CD4-positive, CD25-positive, alpha-beta regulatory T cell (primary cell): ENCODE measurements around the gene CCL27. TPM values are rescaled to one million over a fixed set of nuclear protein-coding genes. Genes with fewer than 3 reads are reported as not detected.
A peak's percentile ranks its signal among the peaks of the same experiment; 100 is the strongest.

Experiments used
- ATAC-seq, 2 donors: fragments of 150-1000 bp; cut with Tn5 transposase; one replicate each; pipeline ENCODE4 v1.10.0; 2021; ENCODE audit warnings: low read depth in 2 of 2, moderate number of reproducible peaks in 2 of 2, moderate library complexity in 1 of 2
- DNase-seq, 3 donors: peaks; one replicate each; pipeline versions ENCODE4 v3.0.0 to v3.0.0-alpha.2; 2012 to 2022; ENCODE audit warnings: mixed read lengths in 1 of 3
- H3K27ac ChIP-seq: one replicate; pipeline ENCODE4 v1.7.0; 2013; ENCODE audit warnings: mild to moderate bottlenecking, low read length; ENCODE audit not compliant: insufficient read depth, poor library complexity, severe bottlenecking
- H3K27me3 ChIP-seq: one replicate; pipeline ENCODE4 v1.7.0; 2013; ENCODE audit warnings: low read length; ENCODE audit not compliant: control insufficient read depth, insufficient read depth
- H3K36me3 ChIP-seq: one replicate; pipeline ENCODE4 v1.7.0; 2013; ENCODE audit warnings: mild to moderate bottlenecking, low read length, moderate library complexity; ENCODE audit not compliant: control insufficient read depth, insufficient read depth
- H3K4me1 ChIP-seq: 2 replicates; pipeline ENCODE4 v1.7.0; 2013; ENCODE audit warnings: mild to moderate bottlenecking, low read length; ENCODE audit not compliant: insufficient read depth, control insufficient read depth, poor library complexity, severe bottlenecking
- H3K4me3 ChIP-seq: one replicate; pipeline ENCODE4 v1.7.0; 2013; ENCODE audit warnings: low read depth, mild to moderate bottlenecking, low read length, moderate library complexity
- H3K9me3 ChIP-seq, 2 experiments: 1 replicate in 1 of 2; 2 replicates in 1 of 2; pipeline ENCODE4 v1.7.0; 2013; ENCODE audit warnings: low read length in 2 of 2, mild to moderate bottlenecking in 1 of 2, moderate library complexity in 1 of 2; ENCODE audit not compliant: control insufficient read depth in 2 of 2
- H3K27ac Mint-ChIP-seq, 3 donors: one replicate each; pipeline ENCODE4 v1.8.0; 2020 to 2022; ENCODE audit warnings: mild to moderate bottlenecking in 3 of 3, mixed read lengths in 3 of 3, moderate library complexity in 2 of 3
- H3K27me3 Mint-ChIP-seq: one replicate; pipeline ENCODE4 v1.8.0; 2022; ENCODE audit warnings: mild to moderate bottlenecking, mixed read lengths
- H3K36me3 Mint-ChIP-seq: one replicate; pipeline ENCODE4 v1.8.0; 2020; ENCODE audit warnings: mixed read lengths
- H3K4me1 Mint-ChIP-seq, 4 donors: one replicate each; pipeline ENCODE4 v1.8.0; 2020 to 2022; ENCODE audit warnings: mixed read lengths in 4 of 4, mild to moderate bottlenecking in 1 of 4
- H3K4me3 Mint-ChIP-seq, 4 donors: one replicate each; pipeline ENCODE4 v1.8.0; 2020 to 2022; ENCODE audit warnings: mild to moderate bottlenecking in 4 of 4, mixed read lengths in 4 of 4, moderate library complexity in 3 of 4
- H3K9me3 Mint-ChIP-seq, 7 donors: one replicate each; pipeline ENCODE4 v1.8.0; 2020 to 2022; ENCODE audit warnings: mixed read lengths in 7 of 7, mild to moderate bottlenecking in 3 of 7, moderate library complexity in 2 of 7
- polyA plus RNA-seq, 4 donors: library from polyadenylated mRNA; unstranded; fragments of 300-500 nt; fragmentation: Illumina TruSeq; gene quantifications; one replicate each; pipeline ENCODE4 v1.2.3, GENCODE V29; 2021
- total RNA-seq: library from RNA; stranded (reverse); gene quantifications from one replicate; pipeline ENCODE4 v1.2.3, GENCODE V29; 2022

The CCL27 gene
- total and polyA plus RNA-seq, 5 donors from 2014 or later, result 0.28 TPM; not detected in 4

GRCh38 chr9:34636791-34637355, 25.6 kb downstream of the CCL27 start:
- peaks cover 9 to 49% (median 22%) of the 10 kb centered on the region in 4 donors for H3K4me1 Mint-ChIP-seq
- DNase-seq, result peak in 1 of 3 donors; percentile 25
- peak in 1 of 2 donors; percentile 3 for ATAC-seq
- H3K4me1 ChIP-seq, result peaks cover 30% of the 10 kb centered on the region
- peaks cover 4% of the 10 kb centered on the region for H3K36me3 Mint-ChIP-seq
- no peaks in the 10 kb centered on the region for H3K9me3 Mint-ChIP-seq
- no peaks in the 10 kb centered on the region for H3K27me3 ChIP-seq
- H3K4me3 Mint-ChIP-seq, result peak overlapping the region; percentile 91 to 98 (median 94)
- H3K27ac ChIP-seq, result peak overlapping the region; percentile 74
- no peaks in the 10 kb centered on the region for H3K36me3 ChIP-seq
- H3K27me3 Mint-ChIP-seq, result no peaks in the 10 kb centered on the region
- no peaks in the 10 kb centered on the region for H3K9me3 ChIP-seq
- peak overlapping the region; percentile 62 for H3K4me3 ChIP-seq
- H3K27ac Mint-ChIP-seq, result peak overlapping the region; percentile 76 to 92 (median 86)

- DNase-seq (no peak), ATAC-seq (no peak)
- H3K27ac ChIP-seq, result no peak overlapping the region
- Mint-ChIP-seq H3K27ac (peak overlapping the region in 1 of 3 donors; percentile 71), H3K36me3 (peaks cover 4% of the 10 kb centered on the region), H3K4me3 (peak overlapping the region in 3 of 4 donors; percentile 57 to 85 (median 70)), H3K9me3 (peaks cover 0 to under 1% (median 0%) of the 10 kb centered on the region in 7 donors), H3K4me1 (peaks cover 9 to 49% (median 22%) of the 10 kb centered on the region in 4 donors), H3K27me3 (no peaks in the 10 kb centered on the region)
- H3K4me3 ChIP-seq, result no peak overlapping the region
- H3K4me1 ChIP-seq, result peaks cover 30% of the 10 kb centered on the region
- no peaks in the 10 kb centered on the region for H3K36me3 ChIP-seq
- H3K9me3 ChIP-seq, result no peaks in the 10 kb centered on the region
- H3K27me3 ChIP-seq, result no peaks in the 10 kb centered on the region
Observed at GRCh38 chr9:34635556-34635955, 26.9 kb downstream of the CCL27 start.

GRCh38 chr9:34634551-34635248, 27.8 kb downstream of the CCL27 start:
- Mint-ChIP-seq H3K4me1 (peaks cover 9 to 49% (median 22%) of the 10 kb centered on the region in 4 donors), H3K27ac (peak overlapping the region in 1 of 3 donors; percentile 20), H3K4me3 (peak overlapping the region in 3 of 4 donors; percentile 18 to 73 (median 53)), H3K9me3 (peaks cover 0 to 2% (median 0%) of the 10 kb centered on the region in 7 donors), H3K36me3 (peaks cover 4% of the 10 kb centered on the region), H3K27me3 (peaks cover 6% of the 10 kb centered on the region)
- H3K9me3 ChIP-seq, result no peaks in the 10 kb centered on the region
- DNase-seq (no peak), ATAC-seq (no peak)
- no peaks in the 10 kb centered on the region for H3K36me3 ChIP-seq
- peaks cover 6% of the 10 kb centered on the region for H3K27me3 ChIP-seq
- H3K4me1 ChIP-seq, result peaks cover 30% of the 10 kb centered on the region
- no peak overlapping the region for H3K27ac ChIP-seq
- no peak overlapping the region for H3K4me3 ChIP-seq

GRCh38 chr9:34633851-34634550, 28.5 kb downstream of the CCL27 start:
- H3K4me1 ChIP-seq, result peaks cover 35% of the 10 kb centered on the region
- H3K27ac ChIP-seq, result no peak overlapping the region
- peaks cover 13% of the 10 kb centered on the region for H3K27me3 Mint-ChIP-seq
- peak; percentile 65 to 78 (median 71) for DNase-seq
- H3K4me3 ChIP-seq, result no peak overlapping the region
- H3K36me3 ChIP-seq, result no peaks in the 10 kb centered on the region
- peaks cover 9 to 54% (median 22%) of the 10 kb centered on the region in 4 donors for H3K4me1 Mint-ChIP-seq
- H3K36me3 Mint-ChIP-seq, result peaks cover 4% of the 10 kb centered on the region
- H3K9me3 ChIP-seq, result no peaks in the 10 kb centered on the region
- peak overlapping the region; percentile 16 to 73 (median 42) for H3K4me3 Mint-ChIP-seq
- peaks cover 11% of the 10 kb centered on the region for H3K27me3 ChIP-seq
- peak; percentile 24 to 32 for ATAC-seq
- H3K9me3 Mint-ChIP-seq, result peaks cover 0 to 2% (median 0%) of the 10 kb centered on the region in 7 donors
- H3K27ac Mint-ChIP-seq, result peak overlapping the region in 1 of 3 donors; percentile 57

- H3K36me3 ChIP-seq, result no peaks in the 10 kb centered on the region
- H3K9me3 ChIP-seq, result no peaks in the 10 kb centered on the region
- peaks cover 20% of the 10 kb centered on the region for H3K27me3 Mint-ChIP-seq
- H3K4me1 Mint-ChIP-seq, result peaks cover 14 to 51% (median 20%) of the 10 kb centered on the region in 4 donors
- peaks cover 39% of the 10 kb centered on the region for H3K4me1 ChIP-seq
- H3K9me3 Mint-ChIP-seq, result peaks cover 0 to 2% (median 0%) of the 10 kb centered on the region in 7 donors
- ATAC-seq (no peak), DNase-seq (no peak)
- peaks cover 8% of the 10 kb centered on the region for H3K36me3 Mint-ChIP-seq
- no peak overlapping the region for H3K27ac Mint-ChIP-seq
- H3K27ac ChIP-seq, result no peak overlapping the region
- no peak overlapping the region for H3K4me3 ChIP-seq
- peaks cover 14% of the 10 kb centered on the region for H3K27me3 ChIP-seq
- H3K4me3 Mint-ChIP-seq, result peak overlapping the region in 1 of 4 donors; percentile 73
Observed at GRCh38 chr9:34633166-34633565, 29.3 kb downstream of the CCL27 start.

GRCh38 chr9:34630402-34631154, 31.9 kb downstream of the CCL27 start:
- H3K27ac ChIP-seq, result no peak overlapping the region
- H3K36me3 Mint-ChIP-seq, result peaks cover 8% of the 10 kb centered on the region
- H3K9me3 Mint-ChIP-seq, result peaks cover 0 to 3% (median 0%) of the 10 kb centered on the region in 7 donors
- peaks cover 43% of the 10 kb centered on the region for H3K27me3 Mint-ChIP-seq
- peaks cover 37% of the 10 kb centered on the region for H3K27me3 ChIP-seq
- no peaks in the 10 kb centered on the region for H3K9me3 ChIP-seq
- no peaks in the 10 kb centered on the region for H3K36me3 ChIP-seq
- H3K27ac Mint-ChIP-seq, result no peak overlapping the region
- ATAC-seq (no peak), DNase-seq (no peak)
- H3K4me1 Mint-ChIP-seq, result peaks cover 12 to 40% (median 12%) of the 10 kb centered on the region in 4 donors
- H3K4me3 ChIP-seq, result no peak overlapping the region
- peak overlapping the region in 3 of 4 donors; percentile 35 to 70 (median 56) for H3K4me3 Mint-ChIP-seq
- peaks cover 22% of the 10 kb centered on the region for H3K4me1 ChIP-seq

GRCh38 chr9:34629491-34629808, 33.0 kb downstream of the CCL27 start:
- peaks cover 47% of the 10 kb centered on the region for H3K27me3 Mint-ChIP-seq
- Histone ChIP-seq H3K27me3 (peaks cover 40% of the 10 kb centered on the region), H3K4me3 (no peak overlapping the region), H3K4me1 (peaks cover 19% of the 10 kb centered on the region), H3K27ac (no peak overlapping the region), H3K9me3 (no peaks in the 10 kb centered on the region), H3K36me3 (no peaks in the 10 kb centered on the region)
- peaks cover 0 to 3% (median 0%) of the 10 kb centered on the region in 7 donors for H3K9me3 Mint-ChIP-seq
- H3K36me3 Mint-ChIP-seq, result peaks cover 8% of the 10 kb centered on the region
- no peak for DNase-seq
- peak overlapping the region; percentile 70 to 83 (median 82) for H3K4me3 Mint-ChIP-seq
- no peak for ATAC-seq
- H3K27ac Mint-ChIP-seq, result no peak overlapping the region
- peaks cover 12 to 29% (median 12%) of the 10 kb centered on the region in 4 donors for H3K4me1 Mint-ChIP-seq
